CD14-positive monocyte (primary cell): ENCODE measurements around the gene IQGAP2. TPM values are rescaled to one million over a fixed set of nuclear protein-coding genes. Genes with fewer than 3 reads are reported as not detected.

Experiments
- DNase-seq, 3 donors: peaks; one replicate each; pipeline ENCODE4 v3.0.0-alpha.2; 2011 to 2022
- H2AFZ ChIP-seq: 2 replicates; pipeline ENCODE4 v1.6.0; 2012; ENCODE audit warnings: mild to moderate bottlenecking, low read depth, low read length, inconsistent platforms; ENCODE audit not compliant: insufficient read depth, poor library complexity, severe bottlenecking
- H3K27ac ChIP-seq, 2 donors: 1 replicate in 1 of 2; 2 replicates in 1 of 2; pipeline ENCODE4 v1.5.1; 2012 to 2013; ENCODE audit warnings: low read length in 2 of 2, control low read depth in 1 of 2, inconsistent platforms in 1 of 2, low read depth in 1 of 2, mild to moderate bottlenecking in 1 of 2
- H3K27me3 ChIP-seq, 2 donors: one replicate each; pipeline versions ENCODE4 v1.6.0 to v1.6.1; 2011 to 2013; ENCODE audit warnings: low read length in 2 of 2; ENCODE audit not compliant: control insufficient read depth in 2 of 2, insufficient read depth in 2 of 2
- H3K36me3 ChIP-seq, 2 donors: replicated peaks in 1 of 2; 1 replicate in 1 of 2; 2 replicates in 1 of 2; pipeline versions ENCODE4 v1.5.1 to v1.6.1; 2012 to 2013; ENCODE audit warnings: low read length in 2 of 2, control low read depth in 1 of 2, inconsistent platforms in 1 of 2, mild to moderate bottlenecking in 1 of 2; ENCODE audit not compliant: insufficient read depth in 2 of 2, control insufficient read depth in 1 of 2
- H3K4me1 ChIP-seq, 2 donors: 1 replicate in 1 of 2; 2 replicates in 1 of 2; pipeline versions ENCODE4 v1.5.1 to v1.6.1; 2012 to 2013; ENCODE audit warnings: low read length in 2 of 2, control low read depth in 1 of 2, inconsistent platforms in 1 of 2, mild to moderate bottlenecking in 1 of 2, moderate library complexity in 1 of 2; ENCODE audit not compliant: insufficient read depth in 2 of 2, control insufficient read depth in 1 of 2
- H3K4me2 ChIP-seq: replicated peaks from 2 replicates; pipeline ENCODE3; 2012; ENCODE audit warnings: low read length, moderate library complexity, mild to moderate bottlenecking; ENCODE audit not compliant: poor library complexity, severe bottlenecking; ENCODE audit errors: extremely low read depth
- H3K4me3 ChIP-seq, 3 experiments: fragments of 200-600 bp in 1 of 3; sonication (generic) in 1 of 3; replicated peaks in 1 of 3; 1 replicate in 2 of 3; 2 replicates in 1 of 3; pipeline ENCODE4 v1.5.1; 2011 to 2013; ENCODE audit warnings: low read length in 3 of 3, mild to moderate bottlenecking in 3 of 3, control low read depth in 2 of 3, low read depth in 2 of 3, inconsistent platforms in 1 of 3, moderate library complexity in 1 of 3
- H3K79me2 ChIP-seq: 2 replicates; pipeline ENCODE4 v1.6.0; 2012; ENCODE audit warnings: mild to moderate bottlenecking, control low read depth, inconsistent platforms, low read length, moderate library complexity; ENCODE audit not compliant: insufficient read depth
- H3K9ac ChIP-seq: 2 replicates; pipeline ENCODE4 v1.6.0; 2017; ENCODE audit warnings: low read length, mild to moderate bottlenecking; ENCODE audit not compliant: insufficient read depth, poor library complexity, severe bottlenecking
- H3K9me3 ChIP-seq, 2 donors: replicated peaks in 1 of 2; 1 replicate in 1 of 2; 2 replicates in 1 of 2; pipeline versions ENCODE4 v1.5.1 to v1.6.1; 2012 to 2013; ENCODE audit warnings: low read length in 2 of 2, control low read depth in 1 of 2; ENCODE audit not compliant: control insufficient read depth in 1 of 2, insufficient read depth in 1 of 2
- H4K20me1 ChIP-seq: 2 replicates; pipeline ENCODE4 v1.6.0; 2012; ENCODE audit warnings: mild to moderate bottlenecking, low read length, control low read depth, moderate library complexity; ENCODE audit not compliant: insufficient read depth
- H3K27ac Mint-ChIP-seq, 7 donors: one replicate each; pipeline ENCODE4 v1.8.0; 2020; ENCODE audit warnings: mild to moderate bottlenecking in 7 of 7, mixed read lengths in 7 of 7, moderate library complexity in 6 of 7, inconsistent platforms in 2 of 7
- H3K27me3 Mint-ChIP-seq, 3 donors: one replicate each; pipeline ENCODE4 v1.8.0; 2021 to 2022; ENCODE audit warnings: low read depth in 3 of 3, mild to moderate bottlenecking in 3 of 3, mixed read lengths in 3 of 3, moderate library complexity in 3 of 3, inconsistent platforms in 1 of 3
- H3K36me3 Mint-ChIP-seq, 2 donors: one replicate each; pipeline ENCODE4 v1.8.0; 2020; ENCODE audit warnings: mixed read lengths in 2 of 2, inconsistent platforms in 1 of 2, mild to moderate bottlenecking in 1 of 2
- H3K4me1 Mint-ChIP-seq: one replicate; pipeline ENCODE4 v1.8.0; 2020; ENCODE audit warnings: mild to moderate bottlenecking, mixed read lengths
- H3K4me3 Mint-ChIP-seq, 2 donors: one replicate each; pipeline ENCODE4 v1.8.0; 2020; ENCODE audit warnings: mild to moderate bottlenecking in 2 of 2, mixed read lengths in 2 of 2, moderate library complexity in 1 of 2
- H3K9me3 Mint-ChIP-seq, 7 donors: one replicate each; pipeline ENCODE4 v1.8.0; 2020 to 2022; ENCODE audit warnings: mixed read lengths in 7 of 7, mild to moderate bottlenecking in 6 of 7, moderate library complexity in 6 of 7, inconsistent platforms in 2 of 7
- WGBS: methylation state at CpG from one replicate; pipeline ENCODE4 v1.1.5; 2013; ENCODE audit warnings: missing lambda C conversion rate; ENCODE audit not compliant: insufficient coverage; 5-methylcytosine and 5-hydroxymethylcytosine counted together
- intact Hi-C, 2 donors: fragments of 100-400 bp; cut with micrococcal nuclease; formaldehyde crosslinking; loops; one replicate each; pipeline versions ENCODE4 v1.15.0 to v1.15.1; 2023
- polyA plus RNA-seq, 3 donors: library from polyadenylated mRNA; depleted of rRNA in 1 of 3; unstranded in 2 of 3; stranded (reverse) in 1 of 3; fragments of 300-500 nt in 2 of 3; fragments of >200 nt in 1 of 3; fragmentation: Illumina TruSeq in 2 of 3; gene quantifications; 1 replicate in 2 of 3; 2 replicates in 1 of 3; pipeline ENCODE4 v1.2.3, GENCODE V29; 2012 to 2021
- TF ChIP-seq, protein P1 (sequence below): fragments of 200-600 bp; IDR thresholded peaks from one replicate; pipeline ENCODE4 v1.8.0; 2022; ENCODE audit warnings: antibody characterized with exemption, mild to moderate bottlenecking

IQGAP2 gene
- polyA plus RNA-seq, 3 donors, result 21.4 to 50.9 (median 35.4) TPM

DNA sequence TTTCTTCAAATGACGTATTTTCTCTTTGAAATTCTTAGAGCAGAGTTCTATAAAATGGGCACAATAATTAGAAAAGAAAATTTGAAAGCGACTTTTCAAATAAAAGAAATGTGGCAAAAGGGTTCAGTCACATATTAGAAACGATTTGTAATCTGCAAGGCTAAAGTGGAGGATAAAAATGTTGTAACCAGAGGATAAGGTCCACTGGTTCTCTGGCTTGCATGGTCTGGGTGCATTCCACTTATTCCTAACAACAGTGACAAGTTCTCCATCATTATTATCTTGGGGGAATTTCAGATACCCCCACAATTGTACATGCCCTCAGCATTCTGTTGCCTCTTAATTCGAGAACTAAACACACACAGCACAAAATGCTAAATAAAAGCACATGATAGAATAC is 91.1 kb downstream of the IQGAP2 start:
- 92% methylated on average over 3 of the region's 4 CpGs for WGBS
- Mint-ChIP-seq H3K27ac (no peak overlapping the region), H3K9me3 (no peaks in the 10 kb centered on the region), H3K36me3 (peaks cover 18 to 22% of the 10 kb centered on the region in 2 donors), H3K4me1 (peaks cover 25% of the 10 kb centered on the region), H3K27me3 (peaks cover 2% of the 10 kb centered on the region in 3 donors), H3K4me3 (no peak overlapping the region)
- peaks cover 96% of the 10 kb centered on the region for H3K79me2 ChIP-seq
- H3K36me3 ChIP-seq, result peaks cover 3 to 8% of the 10 kb centered on the region in 2 donors
- no peaks in the 10 kb centered on the region for H3K9me3 ChIP-seq
- no peak overlapping the region for H3K4me3 ChIP-seq
- intact Hi-C loops, result no loop called here
- no peak overlapping the region for H3K4me2 ChIP-seq
- H3K9ac ChIP-seq, result no peak overlapping the region
- TF ChIP-seq, protein P1, sequence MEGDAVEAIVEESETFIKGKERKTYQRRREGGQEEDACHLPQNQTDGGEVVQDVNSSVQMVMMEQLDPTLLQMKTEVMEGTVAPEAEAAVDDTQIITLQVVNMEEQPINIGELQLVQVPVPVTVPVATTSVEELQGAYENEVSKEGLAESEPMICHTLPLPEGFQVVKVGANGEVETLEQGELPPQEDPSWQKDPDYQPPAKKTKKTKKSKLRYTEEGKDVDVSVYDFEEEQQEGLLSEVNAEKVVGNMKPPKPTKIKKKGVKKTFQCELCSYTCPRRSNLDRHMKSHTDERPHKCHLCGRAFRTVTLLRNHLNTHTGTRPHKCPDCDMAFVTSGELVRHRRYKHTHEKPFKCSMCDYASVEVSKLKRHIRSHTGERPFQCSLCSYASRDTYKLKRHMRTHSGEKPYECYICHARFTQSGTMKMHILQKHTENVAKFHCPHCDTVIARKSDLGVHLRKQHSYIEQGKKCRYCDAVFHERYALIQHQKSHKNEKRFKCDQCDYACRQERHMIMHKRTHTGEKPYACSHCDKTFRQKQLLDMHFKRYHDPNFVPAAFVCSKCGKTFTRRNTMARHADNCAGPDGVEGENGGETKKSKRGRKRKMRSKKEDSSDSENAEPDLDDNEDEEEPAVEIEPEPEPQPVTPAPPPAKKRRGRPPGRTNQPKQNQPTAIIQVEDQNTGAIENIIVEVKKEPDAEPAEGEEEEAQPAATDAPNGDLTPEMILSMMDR, result no peak
- H3K27me3 ChIP-seq, result no peaks in the 10 kb centered on the region
- no peak overlapping the region for H2AFZ ChIP-seq
- H3K27ac ChIP-seq, result no peak overlapping the region
- H4K20me1 ChIP-seq, result peaks cover 99% of the 10 kb centered on the region
- DNase-seq, result no peak
- H3K4me1 ChIP-seq, result peaks cover 4 to 7% of the 10 kb centered on the region in 2 donors

DNA sequence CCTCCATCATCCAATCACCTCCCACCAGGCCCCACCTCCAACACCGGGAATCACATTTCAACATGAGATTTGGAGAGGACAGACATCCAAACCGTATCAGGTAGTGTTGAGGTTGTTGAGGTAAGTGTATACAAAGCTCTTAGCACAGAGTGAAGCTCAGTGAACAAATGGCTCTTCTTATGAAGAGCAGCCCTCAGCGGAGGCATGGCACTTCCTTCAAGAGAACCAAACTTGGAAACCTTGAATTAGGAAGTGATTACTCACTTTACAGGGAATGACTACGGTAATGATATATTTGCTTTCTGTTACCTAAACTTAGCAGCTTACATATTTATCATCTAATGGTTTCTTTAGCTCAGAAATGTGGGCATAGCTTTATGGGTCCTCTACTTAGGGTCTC is 92.8 kb downstream of the IQGAP2 start:
- Histone ChIP-seq H3K27me3 (no peaks in the 10 kb centered on the region), H3K9ac (no peak overlapping the region), H3K4me1 (peaks cover 5 to 10% of the 10 kb centered on the region in 2 donors), H3K4me2 (no peak overlapping the region), H4K20me1 (peaks cover 99% of the 10 kb centered on the region), H3K9me3 (no peaks in the 10 kb centered on the region), H3K4me3 (no peak overlapping the region), H3K79me2 (peaks cover 96% of the 10 kb centered on the region), H2AFZ (no peak overlapping the region), H3K27ac (no peak overlapping the region), H3K36me3 (peaks cover 0 to 3% of the 10 kb centered on the region in 2 donors)
- DNase-seq, result peak in 1 of 3 donors; percentile 27
- Mint-ChIP-seq H3K27ac (peak overlapping the region in 6 of 7 donors; percentile 4 to 79 (median 54)), H3K27me3 (peaks cover 0 to 2% (median 0%) of the 10 kb centered on the region in 3 donors), H3K4me1 (peaks cover 37% of the 10 kb centered on the region), H3K4me3 (no peak overlapping the region), H3K36me3 (peaks cover 12 to 15% of the 10 kb centered on the region in 2 donors), H3K9me3 (no peaks in the 10 kb centered on the region)
- TF ChIP-seq, protein P1, result no peak
- intact Hi-C loops, result no loop called here
- WGBS, result no CpG with 5 or more reads among the region's 4 CpGs
